ENCODE results near the gene CPHXL2.
A peak's percentile ranks its signal among the peaks of the same experiment; 100 is the strongest.

The CPHXL2 gene

DNA sequence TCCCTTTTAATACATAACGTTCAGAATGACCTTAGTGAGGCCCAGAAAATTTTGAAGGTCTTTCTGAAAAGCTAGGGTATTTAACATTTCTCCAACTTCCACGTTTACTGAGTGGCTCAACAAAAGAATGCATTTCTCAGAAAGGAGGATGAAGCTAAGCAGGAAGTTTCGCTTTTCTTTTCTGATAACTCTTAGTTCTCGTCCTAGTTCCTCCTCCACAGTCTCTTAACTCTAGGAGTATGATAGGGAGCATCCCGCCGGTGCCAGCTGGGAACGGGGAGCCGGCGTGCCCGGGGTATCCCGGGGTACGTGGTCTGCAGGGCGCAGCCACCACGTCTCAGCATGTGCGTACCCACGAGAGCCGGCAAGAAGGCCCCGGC is 29.7 kb downstream of the CPHXL2 start:
- Histone ChIP-seq H3K27me3 (replicated peaks; ENCODE audit: control insufficient read depth, insufficient read depth, low read length, poor library complexity, severe bottlenecking) (no peaks in the 10 kb centered on the region), H3K4me3 (ENCODE audit: insufficient read depth, low read depth, low read length, poor library complexity, severe bottlenecking) (peak overlapping the region; percentile 90), H3K27ac (ENCODE audit: insufficient read depth, low read length, poor library complexity, severe bottlenecking) (peak overlapping the region; percentile 92), H3K9me3 (ENCODE audit: control insufficient read depth, low read length) (no peaks in the 10 kb centered on the region), H3K4me1 (ENCODE audit: control insufficient read depth, insufficient read depth, low read length, poor library complexity, severe bottlenecking) (peaks cover 48% of the 10 kb centered on the region), H3K36me3 (ENCODE audit: control insufficient read depth, insufficient read depth, low read length) (peaks cover 13% of the 10 kb centered on the region)
- DNase-seq: no peak

- H3K9me3 ChIP-seq (ENCODE audit: control insufficient read depth, low read length): no peaks in the 10 kb centered on the region
- no peak overlapping the region for H3K4me3 ChIP-seq (ENCODE audit: insufficient read depth, low read depth, low read length, poor library complexity, severe bottlenecking)
- H3K27me3 ChIP-seq (replicated peaks; ENCODE audit: control insufficient read depth, insufficient read depth, low read length, poor library complexity, severe bottlenecking): no peaks in the 10 kb centered on the region
- peak overlapping the region; percentile 11 for H3K27ac ChIP-seq (ENCODE audit: insufficient read depth, low read length, poor library complexity, severe bottlenecking)
- H3K36me3 ChIP-seq (ENCODE audit: control insufficient read depth, insufficient read depth, low read length): peaks cover 38% of the 10 kb centered on the region
- peaks cover 28% of the 10 kb centered on the region for H3K4me1 ChIP-seq (ENCODE audit: control insufficient read depth, insufficient read depth, low read length, poor library complexity, severe bottlenecking)
- no peak for DNase-seq
Observed at GRCh38 chr16:75644240-75645012, 32.4 kb downstream of the CPHXL2 start.

DNA sequence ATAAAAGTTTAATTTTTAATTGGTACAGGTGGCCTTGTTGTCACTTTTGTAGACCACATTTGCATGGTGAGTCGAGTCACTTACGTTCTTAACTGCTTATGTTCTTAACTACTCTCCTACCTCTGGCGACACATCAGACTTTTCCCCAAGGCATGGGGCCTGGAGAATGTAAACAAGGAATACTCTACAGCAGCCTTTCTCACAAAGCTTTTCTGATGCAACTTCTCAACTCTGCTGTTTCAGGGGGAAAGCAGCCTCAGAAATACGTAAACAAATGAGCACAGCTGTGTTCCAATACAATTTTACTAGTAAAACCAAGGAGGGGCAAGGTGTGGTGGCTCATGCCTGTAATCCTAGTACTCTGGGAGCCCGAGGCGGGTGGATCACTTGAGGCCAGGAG is 36.2 kb downstream of the CPHXL2 start:
- no peaks in the 10 kb centered on the region for H3K27me3 ChIP-seq (replicated peaks; ENCODE audit: control insufficient read depth, insufficient read depth, low read length, poor library complexity, severe bottlenecking)
- peaks cover 66% of the 10 kb centered on the region for H3K36me3 ChIP-seq (ENCODE audit: control insufficient read depth, insufficient read depth, low read length)
- H3K4me1 ChIP-seq (ENCODE audit: control insufficient read depth, insufficient read depth, low read length, poor library complexity, severe bottlenecking): peaks cover 14% of the 10 kb centered on the region
- no peak for DNase-seq
- no peaks in the 10 kb centered on the region for H3K9me3 ChIP-seq (ENCODE audit: control insufficient read depth, low read length)
- H3K27ac ChIP-seq (ENCODE audit: insufficient read depth, low read length, poor library complexity, severe bottlenecking): no peak overlapping the region
- H3K4me3 ChIP-seq (ENCODE audit: insufficient read depth, low read depth, low read length, poor library complexity, severe bottlenecking): no peak overlapping the region

DNA sequence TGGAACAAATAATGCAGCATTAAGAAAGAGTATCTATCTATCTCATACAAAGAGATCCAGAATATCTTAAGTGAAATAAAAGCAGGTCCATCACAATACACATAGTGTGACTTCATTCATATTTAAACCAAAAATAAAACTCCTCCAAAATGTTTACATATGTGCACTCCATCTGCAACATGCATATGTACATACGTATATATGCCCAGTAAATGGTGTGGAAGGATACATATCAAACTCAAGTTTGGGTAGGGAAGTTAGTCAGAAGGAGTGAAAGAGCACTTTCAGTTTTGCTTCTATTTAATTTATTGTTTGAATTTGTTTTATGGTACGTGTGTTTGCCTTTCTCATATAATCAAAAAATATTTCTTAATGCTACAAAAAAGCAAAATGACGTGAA is 41.8 kb downstream of the CPHXL2 start:
- Histone ChIP-seq H3K9me3 (ENCODE audit: control insufficient read depth, low read length) (no peaks in the 10 kb centered on the region), H3K27me3 (replicated peaks; ENCODE audit: control insufficient read depth, insufficient read depth, low read length, poor library complexity, severe bottlenecking) (no peaks in the 10 kb centered on the region), H3K4me1 (ENCODE audit: control insufficient read depth, insufficient read depth, low read length, poor library complexity, severe bottlenecking) (no peaks in the 10 kb centered on the region), H3K27ac (ENCODE audit: insufficient read depth, low read length, poor library complexity, severe bottlenecking) (no peak overlapping the region), H3K36me3 (ENCODE audit: control insufficient read depth, insufficient read depth, low read length) (peaks cover 84% of the 10 kb centered on the region), H3K4me3 (ENCODE audit: insufficient read depth, low read depth, low read length, poor library complexity, severe bottlenecking) (no peak overlapping the region)
- DNase-seq: no peak

GRCh38 chr16:75632857-75633256 is 44.0 kb downstream of the CPHXL2 start:
- Histone ChIP-seq H3K27me3 (replicated peaks; ENCODE audit: control insufficient read depth, insufficient read depth, low read length, poor library complexity, severe bottlenecking) (no peaks in the 10 kb centered on the region), H3K9me3 (ENCODE audit: control insufficient read depth, low read length) (no peaks in the 10 kb centered on the region), H3K27ac (ENCODE audit: insufficient read depth, low read length, poor library complexity, severe bottlenecking) (no peak overlapping the region), H3K4me3 (ENCODE audit: insufficient read depth, low read depth, low read length, poor library complexity, severe bottlenecking) (no peak overlapping the region), H3K36me3 (ENCODE audit: control insufficient read depth, insufficient read depth, low read length) (peaks cover 88% of the 10 kb centered on the region), H3K4me1 (ENCODE audit: control insufficient read depth, insufficient read depth, low read length, poor library complexity, severe bottlenecking) (peaks cover 9% of the 10 kb centered on the region)
- no peak for DNase-seq

- peaks cover 72% of the 10 kb centered on the region for H3K36me3 ChIP-seq (ENCODE audit: control insufficient read depth, insufficient read depth, low read length)
Observed at GRCh38 chr16:75630052-75630451, 46.8 kb downstream of the CPHXL2 start.

DNA sequence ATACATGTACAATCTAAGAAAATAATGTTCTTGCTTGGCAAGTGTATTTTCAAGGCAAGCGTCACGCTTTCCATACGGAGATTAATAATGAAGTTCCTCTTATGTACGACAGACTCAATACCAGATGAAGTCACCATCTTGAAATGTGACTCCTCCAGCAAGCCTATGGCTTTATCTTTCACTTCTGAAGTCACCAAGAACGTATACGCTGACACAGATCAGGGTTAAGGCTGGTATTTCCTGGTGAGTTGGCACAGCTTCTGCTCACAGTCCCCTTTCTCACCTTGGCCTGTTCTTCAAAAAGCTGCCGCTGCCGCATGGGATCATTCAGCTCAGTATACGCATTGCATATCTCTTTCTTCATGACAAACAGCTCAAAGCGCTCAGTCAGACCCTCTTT is 47.7 kb downstream of the CPHXL2 start:
- no peak for DNase-seq
- no peak overlapping the region for H3K4me3 ChIP-seq (ENCODE audit: insufficient read depth, low read depth, low read length, poor library complexity, severe bottlenecking)
- peaks cover 63% of the 10 kb centered on the region for H3K36me3 ChIP-seq (ENCODE audit: control insufficient read depth, insufficient read depth, low read length)
- H3K27ac ChIP-seq (ENCODE audit: insufficient read depth, low read length, poor library complexity, severe bottlenecking): peak overlapping the region; percentile 8
- H3K9me3 ChIP-seq (ENCODE audit: control insufficient read depth, low read length): no peaks in the 10 kb centered on the region
- H3K4me1 ChIP-seq (ENCODE audit: control insufficient read depth, insufficient read depth, low read length, poor library complexity, severe bottlenecking): peaks cover 20% of the 10 kb centered on the region
- no peaks in the 10 kb centered on the region for H3K27me3 ChIP-seq (replicated peaks; ENCODE audit: control insufficient read depth, insufficient read depth, low read length, poor library complexity, severe bottlenecking)

More at GRCh38 chr16:75630052-75630451, 46.8 kb downstream of the CPHXL2 start:
- Histone ChIP-seq H3K4me1 (ENCODE audit: control insufficient read depth, insufficient read depth, low read length, poor library complexity, severe bottlenecking) (peaks cover 20% of the 10 kb centered on the region), H3K27ac (ENCODE audit: insufficient read depth, low read length, poor library complexity, severe bottlenecking) (no peak overlapping the region), H3K27me3 (replicated peaks; ENCODE audit: control insufficient read depth, insufficient read depth, low read length, poor library complexity, severe bottlenecking) (no peaks in the 10 kb centered on the region), H3K9me3 (ENCODE audit: control insufficient read depth, low read length) (no peaks in the 10 kb centered on the region), H3K4me3 (ENCODE audit: insufficient read depth, low read depth, low read length, poor library complexity, severe bottlenecking) (no peak overlapping the region)
- DNase-seq: no peak

- DNase-seq: no peak
- peak overlapping the region; percentile 25 for H3K27ac ChIP-seq (ENCODE audit: insufficient read depth, low read length, poor library complexity, severe bottlenecking)
Observed at GRCh38 chr16:75628351-75628750, 48.5 kb downstream of the CPHXL2 start.

GRCh38 chr16:75627851-75628250 is 49.0 kb downstream of the CPHXL2 start:
- no peak for DNase-seq
- no peaks in the 10 kb centered on the region for H3K9me3 ChIP-seq (ENCODE audit: control insufficient read depth, low read length)
- peaks cover 51% of the 10 kb centered on the region for H3K36me3 ChIP-seq (ENCODE audit: control insufficient read depth, insufficient read depth, low read length)
- no peak overlapping the region for H3K4me3 ChIP-seq (ENCODE audit: insufficient read depth, low read depth, low read length, poor library complexity, severe bottlenecking)
- H3K27ac ChIP-seq (ENCODE audit: insufficient read depth, low read length, poor library complexity, severe bottlenecking): peak overlapping the region; percentile 25
- H3K27me3 ChIP-seq (replicated peaks; ENCODE audit: control insufficient read depth, insufficient read depth, low read length, poor library complexity, severe bottlenecking): no peaks in the 10 kb centered on the region
- peaks cover 20% of the 10 kb centered on the region for H3K4me1 ChIP-seq (ENCODE audit: control insufficient read depth, insufficient read depth, low read length, poor library complexity, severe bottlenecking)

More at GRCh38 chr16:75628351-75628750, 48.5 kb downstream of the CPHXL2 start:
- no peaks in the 10 kb centered on the region for H3K27me3 ChIP-seq (replicated peaks; ENCODE audit: control insufficient read depth, insufficient read depth, low read length, poor library complexity, severe bottlenecking)
- no peaks in the 10 kb centered on the region for H3K9me3 ChIP-seq (ENCODE audit: control insufficient read depth, low read length)
- H3K4me1 ChIP-seq (ENCODE audit: control insufficient read depth, insufficient read depth, low read length, poor library complexity, severe bottlenecking): peaks cover 20% of the 10 kb centered on the region
- no peak overlapping the region for H3K4me3 ChIP-seq (ENCODE audit: insufficient read depth, low read depth, low read length, poor library complexity, severe bottlenecking)
- H3K36me3 ChIP-seq (ENCODE audit: control insufficient read depth, insufficient read depth, low read length): peaks cover 55% of the 10 kb centered on the region

DNA sequence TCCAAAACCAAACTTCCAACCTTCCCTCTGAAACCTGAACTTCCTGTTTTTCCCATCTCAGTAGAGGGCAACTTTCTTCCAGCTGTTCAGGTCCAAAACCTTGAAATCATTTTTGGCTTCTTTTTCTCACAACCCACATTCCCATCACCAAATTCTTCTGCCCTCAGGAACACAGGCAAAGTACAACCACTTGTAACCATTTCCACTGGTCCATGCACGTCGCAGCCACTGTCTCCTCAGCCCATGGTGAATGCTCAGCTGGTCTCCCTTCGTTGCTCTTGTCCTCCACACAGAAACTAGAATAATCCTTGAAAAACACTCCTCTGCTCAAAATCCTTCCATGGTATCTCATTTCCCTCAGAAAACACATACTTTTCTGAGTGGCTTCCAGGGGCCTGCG is 50.0 kb downstream of the CPHXL2 start:
- DNase-seq: no peak
- H3K4me3 ChIP-seq (ENCODE audit: insufficient read depth, low read depth, low read length, poor library complexity, severe bottlenecking): no peak overlapping the region
- no peaks in the 10 kb centered on the region for H3K9me3 ChIP-seq (ENCODE audit: control insufficient read depth, low read length)
- peaks cover 24% of the 10 kb centered on the region for H3K4me1 ChIP-seq (ENCODE audit: control insufficient read depth, insufficient read depth, low read length, poor library complexity, severe bottlenecking)
- no peaks in the 10 kb centered on the region for H3K27me3 ChIP-seq (replicated peaks; ENCODE audit: control insufficient read depth, insufficient read depth, low read length, poor library complexity, severe bottlenecking)
- peaks cover 42% of the 10 kb centered on the region for H3K36me3 ChIP-seq (ENCODE audit: control insufficient read depth, insufficient read depth, low read length)
- H3K27ac ChIP-seq (ENCODE audit: insufficient read depth, low read length, poor library complexity, severe bottlenecking): no peak overlapping the region
